GM18858 (cell line): Measurements from ENCODE around the gene PDP2.

Experiments
- ATAC-seq: cut with Tn5 transposase; IDR thresholded peaks from one replicate; pipeline ENCODE4 v1.9.1; 2021; ENCODE audit not compliant: unreplicated experiment

Gene PDP2

DNA sequence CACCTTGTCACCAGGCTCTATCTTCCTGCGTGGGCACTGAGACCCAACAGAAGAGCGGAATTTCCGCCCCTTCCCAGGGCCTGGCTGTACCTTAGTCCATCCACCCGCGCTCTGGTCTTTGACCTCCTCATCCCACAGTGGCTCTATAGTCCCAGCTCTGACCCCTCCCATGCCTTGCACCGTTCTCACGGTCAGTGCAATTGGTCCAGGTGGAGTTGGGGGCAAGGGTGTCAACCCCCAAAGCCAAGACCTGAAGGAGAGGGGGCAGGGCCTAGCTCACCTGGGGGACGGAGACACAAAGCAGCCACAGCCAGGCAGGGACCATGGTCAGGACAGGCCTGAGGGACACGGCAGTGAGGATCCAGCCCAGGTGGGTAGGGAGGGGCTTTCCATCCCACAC lies 37.4 kb downstream of the PDP2 start:
- ATAC-seq, result no peak

GRCh38 chr16:66918355-66918754 lies 38.0 kb downstream of the PDP2 start:
- ATAC-seq, result no peak

- ATAC-seq, result no peak
Measured at GRCh38 chr16:66918803-66919568, 38.7 kb downstream of the PDP2 start, which contains the start of gene CDH16. Gene CDH16, minus strand, starts transcription at chr16:66918885. Its CDS starts 820 bp downstream, at chr16:66918065.

DNA sequence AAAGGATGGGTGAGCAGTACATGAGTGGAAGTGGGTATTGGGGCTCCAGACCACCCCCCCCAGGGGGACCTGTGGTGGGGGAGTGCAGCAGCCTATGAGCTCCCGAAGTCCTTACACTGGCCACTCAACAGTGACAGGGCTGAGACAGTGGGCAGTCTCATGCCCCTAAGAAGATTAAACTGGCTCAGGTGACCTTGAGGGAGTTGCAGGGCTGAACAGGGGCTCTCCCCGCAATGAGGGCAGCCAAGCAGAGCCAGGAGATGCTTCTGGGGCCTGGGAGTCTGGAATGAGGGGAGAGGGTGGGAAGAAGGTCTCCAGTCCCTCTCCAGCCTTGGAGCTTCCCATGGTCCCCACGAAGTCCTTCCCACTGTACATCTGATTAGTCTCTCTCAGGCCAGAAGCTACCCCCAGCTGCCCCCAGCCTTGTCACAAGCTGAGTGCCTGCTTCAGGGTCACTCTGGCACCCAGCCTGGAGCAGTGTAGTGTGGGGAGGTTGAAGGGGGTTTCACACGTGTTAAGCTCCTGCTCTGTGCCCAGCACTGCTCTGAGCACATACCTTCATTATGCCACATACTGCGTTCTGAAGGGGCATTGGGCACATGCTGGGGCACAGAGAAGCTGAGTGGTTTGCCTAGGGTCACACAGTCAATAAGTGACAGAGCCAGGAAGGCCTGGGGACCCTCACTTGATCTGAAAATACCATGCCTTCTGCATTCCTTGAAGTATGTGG lies 39.4 kb downstream of the PDP2 start:
- no peak for ATAC-seq

GRCh38 chr16:66920299-66920590 lies 39.9 kb downstream of the PDP2 start:
- ATAC-seq, result no peak

- ATAC-seq, result no peak
Measured at GRCh38 chr16:66920924-66921680, 40.8 kb downstream of the PDP2 start.

- ATAC-seq, result no peak
Measured at GRCh38 chr16:66921729-66922450, 41.6 kb downstream of the PDP2 start.

- ATAC-seq, result no peak
Measured at GRCh38 chr16:66923247-66923731, 43.0 kb downstream of the PDP2 start.

GRCh38 chr16:66923866-66924265 lies 43.6 kb downstream of the PDP2 start:
- ATAC-seq, result no peak

- ATAC-seq, result no peak
Measured at GRCh38 chr16:66924527-66925321, 44.4 kb downstream of the PDP2 start.

DNA sequence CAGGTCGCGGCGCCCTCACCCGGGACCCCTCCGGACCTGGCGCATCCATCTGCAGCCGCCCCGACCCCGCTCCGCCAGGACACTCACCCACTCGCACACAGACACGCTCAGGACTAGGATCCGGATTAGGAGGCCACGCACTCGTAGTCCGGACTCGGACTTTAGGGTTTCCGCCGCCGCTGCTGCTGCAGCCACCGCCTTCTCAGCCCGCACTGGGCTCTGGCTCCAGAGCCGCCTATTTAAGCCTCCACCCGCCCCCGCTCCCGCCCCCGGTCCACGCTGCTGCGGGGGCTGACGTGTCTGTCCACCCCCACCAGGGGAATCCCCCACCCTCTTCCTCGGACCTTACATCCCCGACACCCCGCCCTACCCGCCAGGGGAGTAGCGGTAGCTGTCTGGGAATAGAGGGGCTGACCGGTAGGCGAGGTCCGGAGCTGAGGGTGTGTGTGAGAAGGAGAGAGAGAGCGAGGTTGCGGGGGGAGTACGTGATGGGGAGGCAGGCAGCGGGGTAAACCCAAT lies 45.1 kb downstream of the PDP2 start, which contains the start of gene RRAD:
Gene RRAD (minus strand): TSS at position 214 of the 519 bp plus-strand sequence. CDS start 356 bp downstream, outside the sequence.
- ATAC-seq, result no peak

- ATAC-seq, result no peak
Measured at GRCh38 chr16:66926171-66926947, 46.0 kb downstream of the PDP2 start.

DNA sequence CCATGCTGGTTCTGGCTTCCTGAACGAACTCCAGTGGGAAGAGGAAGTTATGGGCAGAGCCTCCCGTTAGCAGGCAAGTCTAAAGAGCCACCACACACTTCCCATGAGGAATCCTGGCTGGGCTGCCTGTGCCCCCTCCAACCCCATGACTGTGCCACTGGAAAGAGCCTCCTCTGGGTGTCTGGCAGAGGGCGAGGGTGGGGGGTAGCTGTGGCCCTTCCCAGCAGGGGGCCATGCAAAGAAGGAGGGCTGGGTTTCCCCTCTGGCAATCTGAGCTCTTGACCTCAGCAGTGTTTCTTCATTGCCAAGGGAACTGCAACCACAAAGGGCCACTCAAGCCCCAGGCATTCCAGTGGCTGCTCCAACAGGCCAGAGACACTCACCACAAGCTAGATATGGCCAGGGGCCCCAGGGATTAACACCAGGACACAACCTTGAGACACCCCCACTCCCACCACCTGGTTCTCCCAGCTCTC lies 46.7 kb downstream of the PDP2 start:
- no peak for ATAC-seq

DNA sequence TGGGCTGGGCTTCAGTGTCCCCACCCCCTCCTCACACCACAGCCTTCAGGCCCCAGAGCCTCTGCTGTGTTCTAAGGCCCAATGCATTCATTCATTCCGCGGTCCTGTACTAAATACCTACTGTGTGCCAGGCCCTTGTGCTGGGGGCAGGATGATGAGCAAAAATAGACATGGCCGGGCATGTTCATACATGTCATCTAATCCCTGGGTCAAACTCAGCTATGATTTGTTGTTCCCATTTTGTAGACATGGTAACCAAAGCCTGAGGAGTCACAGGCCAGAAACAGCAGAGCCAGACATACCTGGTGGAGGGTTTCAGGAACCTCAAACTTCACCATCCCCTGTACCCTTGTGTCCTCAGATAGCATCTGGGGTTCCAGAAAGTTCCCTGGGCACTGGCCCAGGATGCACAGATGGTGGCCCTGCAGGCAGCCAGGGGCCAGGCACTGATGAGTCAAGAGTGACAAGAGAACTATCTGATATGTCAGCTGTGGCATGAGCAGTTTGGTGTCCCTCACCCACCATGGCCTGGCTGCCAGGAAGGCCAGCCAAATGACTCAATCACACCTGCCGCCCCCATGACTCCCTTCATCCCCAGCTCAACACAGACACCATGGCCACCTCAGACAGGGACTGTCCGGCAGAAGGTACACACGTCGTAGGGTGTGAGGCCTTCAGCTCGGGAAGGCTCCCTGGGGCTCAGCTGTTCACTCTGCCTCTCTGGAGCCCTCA lies 47.8 kb downstream of the PDP2 start:
- ATAC-seq, result no peak

GRCh38 chr16:66928702-66929388 lies 48.5 kb downstream of the PDP2 start:
- no peak for ATAC-seq

DNA sequence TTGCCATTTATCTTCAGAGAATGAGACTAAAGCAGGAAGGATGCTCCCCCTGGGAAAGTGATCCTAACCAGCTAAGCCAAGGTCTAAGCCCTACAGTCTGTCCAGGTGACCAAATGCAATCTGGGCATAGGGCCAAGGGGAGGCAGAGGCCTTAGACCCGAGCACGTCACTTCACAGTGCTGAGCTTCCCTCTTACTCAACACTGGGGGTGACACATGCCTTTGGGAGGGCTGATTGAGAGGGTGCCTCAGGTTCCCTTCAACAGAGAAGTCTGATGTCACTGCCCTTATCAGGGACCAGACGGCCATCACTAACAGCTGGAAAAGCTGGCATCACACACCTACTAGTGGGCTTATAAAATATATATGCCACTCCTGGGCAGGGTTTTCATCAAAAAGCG lies 49.9 kb downstream of the PDP2 start:
- no peak for ATAC-seq

- ATAC-seq, result no peak
Measured at GRCh38 chr16:66931665-66932064, 51.4 kb downstream of the PDP2 start.

DNA sequence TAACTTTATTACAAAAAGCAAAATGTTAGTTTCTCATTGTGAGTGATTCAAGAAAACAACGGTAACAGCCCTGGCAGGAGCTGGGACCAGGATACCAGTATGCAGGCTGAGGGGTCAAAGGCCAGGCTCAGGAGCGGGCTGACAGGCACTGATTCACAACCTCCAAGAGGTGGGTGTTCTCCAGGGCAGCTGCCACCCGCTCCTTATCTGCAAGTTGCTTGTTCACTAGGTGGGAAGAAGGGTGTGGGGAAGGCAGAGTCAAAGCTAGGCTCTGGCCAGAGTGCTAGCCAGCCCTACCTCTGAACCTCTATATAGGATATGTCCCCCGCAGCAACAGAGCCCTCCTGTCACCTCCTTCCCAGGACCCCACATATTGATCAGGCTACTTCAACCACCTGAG lies 51.8 kb downstream of the PDP2 start:
- no peak for ATAC-seq
